HG03097 (cell line): ENCODE results near the gene IFIH1.

Experiments
- ATAC-seq: cut with Tn5 transposase; IDR thresholded peaks from one replicate; pipeline ENCODE4 v1.9.1; 2021; ENCODE audit not compliant: unreplicated experiment, low FRiP score

The IFIH1 gene

DNA sequence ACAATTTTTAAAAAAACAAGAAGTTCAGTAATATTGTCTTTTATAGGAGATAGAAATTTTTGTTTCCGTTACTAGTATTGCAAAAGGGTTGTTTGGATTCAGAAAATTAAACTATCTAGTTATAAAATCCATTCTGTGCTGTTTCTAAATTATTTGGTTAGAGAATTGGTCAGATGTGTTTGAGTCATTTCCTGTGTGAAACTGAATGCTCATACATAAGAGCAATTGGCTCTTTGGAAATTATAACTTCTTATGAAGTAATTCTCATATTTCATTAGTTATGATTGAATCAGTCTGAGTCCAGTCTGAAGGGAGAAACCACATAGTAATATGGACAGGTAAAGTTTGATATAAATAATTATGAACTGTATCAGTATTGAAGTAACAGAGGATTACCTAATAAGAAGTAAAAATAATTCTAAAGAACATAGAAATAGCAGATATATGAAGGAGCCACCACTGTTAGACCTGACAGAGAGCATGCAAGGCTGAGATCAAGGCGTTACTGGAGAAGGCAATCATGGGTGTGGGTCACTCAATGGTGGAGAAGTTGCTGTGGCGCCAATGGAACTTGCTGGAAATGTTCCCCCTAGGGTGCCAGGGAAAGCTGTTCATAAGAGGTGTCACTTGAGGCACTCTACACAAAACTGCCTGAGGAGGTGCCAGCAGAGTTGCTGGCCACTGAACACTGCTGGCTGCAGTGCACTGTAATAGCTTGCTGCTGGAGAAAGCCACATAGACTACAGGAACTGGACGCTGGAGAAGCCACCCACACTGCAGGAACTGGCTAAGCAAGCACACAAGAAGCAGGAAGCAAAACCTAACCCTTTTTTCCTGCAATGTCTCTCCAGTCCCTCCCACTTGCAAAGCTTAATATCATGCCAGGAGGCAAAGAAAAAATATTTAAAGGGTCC, 57.2 kb downstream of the IFIH1 start:
- ATAC-seq, result no peak

DNA sequence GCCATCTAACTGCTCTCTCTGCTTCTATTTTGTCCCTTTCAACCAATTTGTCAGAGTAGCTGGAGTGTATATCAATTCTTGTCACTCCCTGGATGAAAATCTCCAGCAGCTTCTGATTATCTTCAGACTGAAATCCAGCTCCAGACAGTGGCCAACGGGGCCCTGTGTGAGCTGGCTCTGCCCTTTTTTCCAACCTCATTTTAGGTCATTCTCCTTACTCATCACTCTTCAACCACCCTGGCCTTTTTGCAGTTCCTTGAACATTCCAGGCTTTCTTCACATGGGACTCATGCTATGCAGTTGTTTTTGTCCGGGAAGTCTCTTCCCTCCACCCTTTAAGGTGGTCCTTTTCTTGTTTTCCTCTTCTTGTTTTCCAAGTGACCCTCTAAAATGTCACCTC, 59.8 kb downstream of the IFIH1 start:
- no peak for ATAC-seq

DNA sequence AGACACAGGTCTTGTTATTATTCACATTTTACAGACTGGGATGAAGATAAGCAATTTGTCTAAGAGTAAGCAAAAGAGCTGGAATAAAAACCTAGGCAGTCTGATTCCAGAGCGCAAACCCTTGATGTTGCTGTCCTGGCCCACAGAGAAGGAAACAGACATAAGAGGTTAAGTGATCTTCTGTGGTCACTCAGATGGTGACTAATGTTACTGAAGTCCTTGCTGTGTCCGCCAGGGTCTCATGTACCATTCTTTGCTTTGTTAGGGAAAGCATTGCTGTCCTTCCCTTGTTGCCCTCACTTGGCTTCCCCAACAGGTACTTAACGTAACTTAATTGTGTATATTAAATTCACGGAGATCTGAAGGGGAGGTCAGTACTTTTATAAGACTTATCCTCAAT, 60.3 kb downstream of the IFIH1 start:
- no peak for ATAC-seq

DNA sequence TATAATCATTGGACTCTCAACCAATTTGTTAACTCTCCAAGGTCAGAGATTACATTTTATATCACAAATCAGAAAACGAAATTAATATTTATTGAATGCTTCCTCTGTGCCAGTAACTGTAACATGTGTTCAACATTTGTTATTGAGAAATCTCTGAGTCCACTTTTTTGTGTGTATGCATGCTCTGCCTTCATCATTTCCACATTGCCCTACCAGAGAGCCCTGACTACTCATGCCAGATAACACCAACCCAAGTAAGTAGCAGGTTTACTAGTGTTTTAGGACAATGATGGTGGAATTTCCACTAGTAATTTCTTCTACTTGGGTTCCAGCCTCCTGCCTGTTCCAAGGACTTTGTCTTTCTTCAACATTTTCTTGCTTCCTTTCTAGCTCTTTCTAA, 61.1 kb downstream of the IFIH1 start:
- ATAC-seq, result no peak

DNA sequence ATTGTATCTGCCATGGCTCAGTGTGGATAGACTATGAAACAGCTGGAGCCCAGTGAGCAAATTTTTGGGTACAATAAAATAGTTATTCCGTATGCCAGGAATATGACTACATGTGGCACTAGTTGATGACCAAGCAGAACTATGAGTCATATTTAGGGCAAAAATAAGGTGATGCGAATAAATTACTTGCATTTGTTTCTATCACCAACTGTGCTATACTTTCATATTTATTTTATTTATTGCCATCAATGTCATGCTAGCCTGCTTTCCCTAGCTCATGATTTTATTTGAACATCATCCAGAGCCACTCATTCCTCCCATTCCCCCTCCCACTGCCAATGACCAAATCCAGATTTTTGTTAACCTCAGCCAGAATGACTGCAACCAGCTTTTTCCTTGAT, 61.9 kb downstream of the IFIH1 start:
- ATAC-seq, result no peak

DNA sequence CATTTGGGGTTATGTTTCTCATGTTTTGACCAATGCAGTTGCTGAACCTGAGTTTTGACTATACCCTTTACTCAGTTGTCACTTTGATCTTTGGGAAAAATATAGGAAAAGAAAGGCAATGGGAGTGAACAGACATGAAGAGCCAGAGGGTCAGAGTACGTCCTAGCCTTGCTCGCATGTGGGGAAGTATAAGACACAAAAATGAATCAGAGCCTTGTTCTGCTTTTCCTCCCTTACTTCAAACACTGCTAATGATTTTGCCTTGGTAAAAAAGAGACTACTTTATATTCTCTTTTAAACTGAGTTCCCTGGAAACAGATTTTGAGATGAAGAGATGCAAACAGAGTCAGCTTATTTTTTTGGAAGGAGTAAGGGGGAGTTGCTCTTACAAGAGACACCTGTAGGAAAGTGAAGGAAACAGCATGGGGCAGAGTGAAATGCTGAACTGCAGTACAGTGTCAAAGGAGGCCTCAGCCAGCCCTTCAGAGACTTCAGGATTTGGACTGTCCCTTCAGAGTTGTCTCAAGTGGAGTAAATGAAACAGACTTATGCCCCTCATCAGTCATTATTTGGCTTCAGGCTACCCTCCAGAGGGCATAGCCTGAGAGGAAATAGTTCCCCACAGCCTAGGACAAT, 64.1 kb downstream of the IFIH1 start:
- ATAC-seq, result no peak

DNA sequence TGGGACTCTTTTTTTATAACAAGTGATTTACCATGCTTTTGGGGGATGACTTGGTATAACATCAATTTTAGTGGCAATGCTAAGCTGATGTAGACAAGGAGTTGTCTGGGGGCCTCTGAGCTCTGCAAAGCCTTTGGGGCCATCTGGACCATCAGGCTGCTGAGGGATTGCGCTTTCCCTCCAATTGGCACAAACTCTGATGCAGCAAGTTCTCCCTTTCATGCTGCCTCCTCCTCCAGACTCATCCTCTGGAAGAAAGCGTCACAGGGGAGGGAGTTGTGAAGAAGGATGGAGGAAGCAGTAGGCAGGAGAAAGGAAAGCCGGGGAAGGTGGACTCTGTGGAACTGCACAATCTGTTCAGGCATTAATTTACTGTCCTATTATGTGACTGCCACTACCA, 65.0 kb downstream of the IFIH1 start:
- no peak for ATAC-seq

DNA sequence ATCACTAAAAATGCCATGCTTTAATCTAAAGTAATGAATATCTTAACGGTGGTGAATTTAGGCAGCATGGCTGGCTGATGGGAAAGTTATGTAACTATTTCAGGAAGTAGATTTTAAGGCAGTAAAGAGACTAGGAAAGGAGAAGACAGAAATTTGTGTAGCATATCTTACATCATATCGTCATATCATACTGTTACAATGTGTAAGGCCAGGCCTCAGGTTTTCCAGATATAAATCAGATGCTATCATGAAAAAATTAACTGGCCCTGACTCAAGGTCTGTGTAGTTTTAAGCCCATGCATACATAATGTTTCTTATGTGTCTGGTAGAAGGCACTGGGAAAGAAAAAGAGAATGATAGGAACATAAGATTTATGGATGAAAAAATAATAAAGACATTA, 66.3 kb downstream of the IFIH1 start:
- ATAC-seq, result no peak

DNA sequence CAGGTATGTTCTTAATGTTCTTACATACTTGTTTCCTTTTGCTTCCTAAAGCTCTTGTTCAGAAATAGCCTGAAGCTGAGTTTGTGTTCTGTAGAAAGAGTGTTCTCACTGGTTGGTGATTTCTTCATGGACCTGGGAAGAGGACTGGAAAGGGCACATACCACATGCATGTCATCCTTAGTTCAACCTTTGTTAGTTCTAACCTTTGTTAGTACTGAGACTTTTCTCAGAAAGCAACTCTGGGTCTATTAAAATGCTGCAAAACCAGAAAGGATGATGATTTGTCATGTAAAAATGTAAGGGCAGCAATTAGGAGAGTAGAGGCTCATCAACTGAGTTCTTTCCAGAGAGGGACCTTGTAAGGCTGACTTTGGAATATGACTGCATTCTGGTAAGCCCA, 72.7 kb downstream of the IFIH1 start:
- no peak for ATAC-seq

DNA sequence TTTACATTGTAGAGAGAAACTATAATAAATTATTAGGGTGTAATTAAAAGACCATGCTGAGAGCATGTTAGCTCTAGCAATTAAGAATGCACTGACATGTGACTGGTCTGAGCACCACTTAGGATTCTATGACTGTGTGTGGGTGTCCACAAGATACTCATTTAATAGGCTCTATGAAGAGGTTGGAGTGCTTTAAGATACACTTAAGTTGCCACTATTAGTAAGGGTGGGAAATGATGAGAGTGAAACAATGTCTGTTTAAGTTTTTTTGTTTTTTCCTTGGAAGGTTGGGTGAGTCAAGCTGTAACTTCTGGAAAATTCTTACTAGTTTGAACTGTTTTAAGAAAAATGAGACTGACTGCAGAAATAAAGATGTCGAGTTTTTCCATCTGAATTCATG, 73.4 kb downstream of the IFIH1 start:
- no peak for ATAC-seq

DNA sequence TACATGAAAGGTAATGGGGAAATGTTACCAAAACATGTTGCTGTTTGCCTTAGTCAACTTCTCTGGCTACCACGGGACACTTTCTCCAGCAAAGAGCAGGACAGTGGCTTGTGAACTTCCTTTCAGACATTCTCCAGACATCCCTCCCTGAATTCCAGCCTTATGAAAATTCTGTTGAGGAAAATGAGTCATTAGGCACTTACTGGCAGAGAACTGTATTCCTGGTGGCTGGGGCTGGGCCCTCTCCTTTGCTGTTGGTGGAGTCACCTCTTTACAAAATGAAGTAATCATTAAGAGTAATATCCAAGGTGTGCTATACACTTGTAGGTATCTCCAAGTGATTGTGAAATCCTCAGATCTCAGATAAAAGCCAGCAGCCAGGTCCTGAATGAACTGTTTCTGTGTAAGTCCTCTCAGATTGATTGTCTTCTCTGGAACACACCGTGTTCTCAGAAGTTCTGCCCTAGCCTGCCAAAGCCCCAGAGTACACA, 73.9 kb downstream of the IFIH1 start:
- no peak for ATAC-seq

DNA sequence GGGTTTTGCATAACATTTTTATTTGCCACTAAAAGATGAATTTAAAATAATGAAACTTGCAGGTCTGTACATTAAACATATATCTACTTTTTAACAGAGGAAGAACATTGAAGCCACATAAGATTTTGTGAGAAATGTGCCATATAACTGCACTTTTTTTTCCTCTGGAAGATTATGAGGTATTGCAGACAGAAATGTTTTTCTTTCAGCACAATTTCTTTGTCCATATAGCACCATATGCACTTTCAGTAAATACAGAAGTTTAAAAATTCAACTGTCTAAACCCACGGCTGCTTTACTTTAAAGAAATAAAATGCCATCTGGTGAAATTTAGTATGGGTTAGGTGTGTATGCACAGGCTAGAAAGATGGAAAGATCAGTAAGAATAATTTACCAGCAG, 74.8 kb downstream of the IFIH1 start:
- ATAC-seq, result no peak

DNA sequence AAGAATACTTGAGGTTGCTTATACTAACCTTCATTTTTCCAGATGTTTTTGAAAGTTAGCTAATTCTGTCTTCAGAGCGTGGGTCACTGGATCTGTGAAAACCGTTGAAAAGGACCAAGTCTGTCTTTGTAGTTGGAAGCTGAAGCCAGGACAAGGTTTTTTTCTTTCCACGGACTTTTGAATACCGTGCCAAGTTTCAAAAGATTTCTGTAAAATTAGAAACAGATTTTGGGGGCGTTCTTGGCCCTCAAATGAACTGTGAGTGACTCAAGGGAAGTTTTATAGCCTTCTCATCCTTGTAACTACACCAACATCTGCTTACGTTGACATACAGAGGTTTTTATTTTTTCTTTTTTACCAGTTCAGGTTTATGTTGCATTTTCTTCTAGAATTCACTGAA, 75.2 kb downstream of the IFIH1 start, which contains the start of gene FAP:
Gene FAP (minus strand): TSS at position 152 of the 400 bp plus-strand sequence. CDS start 118 bp downstream, at position 34.
- no peak for ATAC-seq

DNA sequence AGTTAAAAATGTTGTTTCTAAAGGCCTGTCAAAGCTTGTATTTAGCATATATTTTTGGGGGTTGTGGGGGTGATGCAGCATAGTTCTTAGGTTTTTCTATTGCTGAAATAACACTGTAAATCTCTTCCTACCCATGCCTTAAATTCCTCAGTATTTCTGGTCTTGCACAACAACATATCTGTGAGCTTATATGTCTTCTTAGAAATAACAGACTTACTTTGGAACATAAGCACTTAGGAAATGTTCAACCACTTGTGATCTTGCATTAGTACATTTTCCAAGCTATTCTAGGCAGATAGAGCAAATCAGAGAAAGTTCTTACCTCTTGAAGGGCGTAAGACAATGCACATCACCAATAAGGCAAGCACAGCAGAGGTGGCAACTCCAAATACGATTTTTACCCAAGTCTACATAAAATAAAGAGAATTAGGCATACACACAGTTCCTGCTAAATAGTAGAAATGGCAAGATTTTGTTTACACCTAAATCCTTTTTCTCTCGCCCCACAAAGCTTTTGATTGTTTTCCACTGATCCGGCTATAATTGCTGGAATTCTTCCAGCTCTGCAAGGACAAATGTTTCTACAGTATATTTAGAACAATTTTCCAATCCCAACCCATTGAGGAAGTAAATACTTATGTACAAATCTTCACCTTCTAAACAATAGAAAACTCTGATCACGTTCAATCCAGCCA, 75.8 kb downstream of the IFIH1 start:
- ATAC-seq, result no peak

DNA sequence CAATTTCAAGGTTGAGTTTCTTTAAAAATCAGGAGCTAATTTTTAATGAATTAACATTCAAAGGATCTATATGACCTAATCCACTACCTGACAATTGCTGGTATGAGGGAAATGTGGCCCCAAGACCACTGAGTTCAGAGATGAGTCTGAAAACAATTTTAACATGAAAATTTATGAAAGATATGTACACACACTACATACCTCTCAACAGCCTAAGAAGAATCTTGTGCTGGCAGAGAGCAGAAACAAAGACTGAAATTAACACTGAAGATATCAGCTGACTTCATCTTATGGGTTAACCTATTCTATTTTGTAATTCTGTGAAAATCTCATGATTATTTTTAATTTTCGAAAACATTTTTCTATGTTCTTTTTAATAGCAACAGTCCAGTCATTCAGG, 76.9 kb downstream of the IFIH1 start:
- ATAC-seq, result no peak

DNA sequence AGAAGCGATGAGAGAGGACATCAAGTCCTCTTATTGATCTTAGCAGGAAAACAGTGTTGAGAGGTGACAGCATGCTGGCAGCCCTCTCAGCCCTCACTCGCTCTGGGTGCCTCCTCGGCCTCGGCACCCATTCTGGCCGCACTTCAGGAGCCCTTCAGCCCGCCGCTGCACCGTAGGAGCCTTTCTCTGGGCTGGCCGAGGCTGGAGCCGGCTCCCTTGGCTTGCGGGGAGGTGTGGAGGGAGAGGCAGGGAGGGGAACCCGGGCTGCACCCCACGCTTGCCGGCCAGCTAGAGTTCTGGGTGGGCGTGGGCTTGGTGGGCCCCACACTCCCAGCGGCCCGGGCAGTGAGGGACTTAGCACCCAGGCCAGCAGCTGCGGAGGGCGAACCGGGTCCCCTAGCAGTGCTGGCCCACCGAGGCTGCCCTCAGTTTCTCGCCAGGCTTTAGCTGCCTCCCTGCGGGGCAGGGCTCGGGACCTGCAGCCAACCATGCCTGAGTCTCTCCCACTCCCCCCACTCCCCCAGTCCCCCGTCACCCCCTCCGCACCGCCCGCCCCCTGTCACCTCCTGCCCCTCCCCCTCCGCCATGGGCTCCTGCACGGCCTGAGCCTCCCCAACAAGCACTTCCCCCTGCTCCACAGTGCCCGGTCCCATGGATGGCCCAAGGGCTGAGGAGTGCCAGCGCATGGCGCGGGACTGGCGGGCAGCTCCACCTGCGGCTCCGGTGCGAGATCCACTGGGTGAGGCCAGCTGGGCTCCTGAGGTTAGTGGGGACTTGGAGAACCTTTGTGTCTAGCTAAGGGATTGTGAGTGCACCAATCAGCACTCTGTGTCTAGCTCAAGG, 83.6 kb downstream of the IFIH1 start:
- no peak for ATAC-seq

DNA sequence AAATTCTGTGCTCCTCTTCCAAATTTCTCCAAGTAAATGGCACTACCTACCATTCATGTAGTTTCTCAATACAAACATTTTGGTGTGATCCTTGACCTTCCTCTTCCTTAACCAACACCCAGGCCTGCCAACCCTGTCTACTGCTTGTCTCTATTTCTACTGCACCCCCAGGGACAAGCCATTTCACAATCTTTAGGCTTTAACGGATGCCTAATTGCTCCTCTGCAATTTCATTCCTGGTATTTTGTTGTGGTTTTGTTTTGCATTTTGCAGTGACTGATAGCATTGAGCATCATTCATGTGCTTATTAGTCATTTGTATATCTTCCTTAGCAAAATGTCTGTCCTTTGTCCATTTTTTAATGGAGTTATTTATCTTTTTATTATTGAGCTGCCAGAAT, 85.3 kb downstream of the IFIH1 start:
- ATAC-seq, result no peak

DNA sequence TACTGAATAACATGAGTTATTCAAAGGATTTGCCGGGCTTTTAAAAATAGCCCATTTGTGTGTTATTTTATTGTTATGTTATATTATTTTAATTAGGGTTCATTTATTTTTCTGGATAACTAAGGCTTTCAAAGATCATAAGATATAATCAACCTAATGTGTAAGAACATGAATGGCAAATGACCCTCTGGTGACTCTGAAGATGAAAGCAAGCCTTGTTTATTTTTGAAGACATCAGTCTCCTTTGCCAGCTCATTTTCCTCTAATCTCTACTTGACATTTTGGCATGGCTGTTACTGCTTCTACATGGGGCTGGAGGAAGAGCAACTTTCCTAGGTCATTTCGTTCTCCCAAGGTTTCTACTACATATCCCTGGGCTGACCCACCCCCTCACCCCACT, 85.8 kb downstream of the IFIH1 start:
- ATAC-seq, result no peak

DNA sequence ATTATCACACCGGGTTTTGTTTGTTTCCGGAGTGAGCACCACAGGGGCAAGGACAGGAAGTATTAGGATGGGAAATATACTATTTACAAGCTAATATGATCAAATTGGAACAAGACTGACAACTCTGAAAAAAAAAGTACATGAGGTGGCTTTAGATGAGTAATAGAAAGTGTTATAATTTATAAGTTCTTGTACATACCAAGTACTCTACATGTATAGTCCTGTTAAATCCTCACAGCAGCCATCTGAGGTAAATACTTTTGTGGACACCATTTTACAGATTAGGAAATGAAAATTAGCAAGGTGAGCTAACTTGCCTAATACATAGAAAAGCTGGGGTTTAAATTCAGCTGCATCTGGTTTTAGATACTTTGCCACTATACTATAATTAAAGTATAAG, 86.5 kb downstream of the IFIH1 start:
- no peak for ATAC-seq

DNA sequence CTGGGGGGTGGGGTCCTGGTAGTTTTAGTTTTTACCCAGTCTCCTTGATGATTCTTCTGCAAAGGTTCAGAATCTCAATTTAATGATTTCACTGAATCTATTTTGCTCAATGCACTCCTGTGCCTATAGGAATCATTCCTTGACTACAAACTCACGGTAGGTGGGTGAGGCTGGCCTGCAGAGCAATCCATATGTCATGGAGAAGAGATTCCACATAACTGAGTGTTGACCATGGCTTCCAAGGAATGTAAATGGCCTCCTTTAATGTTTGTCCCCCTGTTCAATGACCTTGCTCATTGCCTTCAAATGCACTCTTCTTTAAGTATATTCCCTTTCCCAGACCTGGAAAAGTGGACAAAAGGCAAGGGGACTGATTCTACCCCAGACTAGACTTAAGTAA, 87.7 kb downstream of the IFIH1 start:
- no peak for ATAC-seq
